ENCODE results near the gene MMP15. TPM values are rescaled to one million over a fixed set of nuclear protein-coding genes. Genes with fewer than 3 reads are reported as not detected.

MMP15 gene
- polyA plus RNA-seq, 1 of the 3 experiments (the other 2 are of a cell fraction), result 3.1 TPM

DNA sequence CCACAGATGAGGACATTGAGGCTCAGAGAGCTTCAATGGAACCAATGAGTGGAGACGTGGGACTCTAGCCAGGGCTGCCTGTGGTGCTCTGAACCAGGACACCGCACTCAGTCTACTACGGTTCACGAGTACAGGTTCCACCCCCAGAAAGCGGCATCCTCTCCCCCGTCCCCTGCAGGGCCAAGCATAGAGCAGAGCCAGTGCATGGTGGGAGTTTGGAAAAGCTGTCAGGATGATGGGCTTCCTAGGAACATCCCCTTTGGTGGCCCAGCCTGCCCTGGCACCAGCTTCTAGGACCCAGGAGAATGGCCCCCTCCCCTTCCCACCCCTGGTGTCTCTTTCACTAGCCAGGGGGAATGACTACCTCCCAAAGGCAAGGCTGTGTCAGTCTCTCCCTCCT, 33.5 kb upstream of the MMP15 start (continued):
- TF ChIP-seq, protein P1, sequence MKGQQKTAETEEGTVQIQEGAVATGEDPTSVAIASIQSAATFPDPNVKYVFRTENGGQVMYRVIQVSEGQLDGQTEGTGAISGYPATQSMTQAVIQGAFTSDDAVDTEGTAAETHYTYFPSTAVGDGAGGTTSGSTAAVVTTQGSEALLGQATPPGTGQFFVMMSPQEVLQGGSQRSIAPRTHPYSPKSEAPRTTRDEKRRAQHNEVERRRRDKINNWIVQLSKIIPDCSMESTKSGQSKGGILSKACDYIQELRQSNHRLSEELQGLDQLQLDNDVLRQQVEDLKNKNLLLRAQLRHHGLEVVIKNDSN (IDR thresholded peaks at IDR 0.05; ENCODE audit: borderline replicate concordance, low read depth), result no peak
- TF ChIP-seq MXI1 (IDR thresholded peaks at IDR 0.05; ENCODE audit: low read depth, low read length) (no peak), JUND (IDR thresholded peaks at IDR 0.05) (no peak)

GRCh38 chr16:57993438-57993837, 32.1 kb upstream of the MMP15 start:
- Histone ChIP-seq H3K4me3 (ENCODE audit: low read depth in 2 of 2, low read length in 1 of 2) (no peak overlapping the region), H3K9me3 (no peaks in the 10 kb centered on the region), H3K4me2 (no peak overlapping the region), H3K9me2 (no peaks in the 10 kb centered on the region), H3K79me2 (ENCODE audit: insufficient read depth) (peaks cover 3% of the 10 kb centered on the region; the same call in 1 of the 2 replicates), H3K27ac (ENCODE audit: low read depth in 2 of 2, low read length in 1 of 2) (no peak overlapping the region), H3F3A (replicated peaks; ENCODE audit: insufficient read depth) (no peaks in the 10 kb centered on the region), H3K9ac (no peak overlapping the region), H4K20me1 (ENCODE audit: insufficient read depth) (no peaks in the 10 kb centered on the region), H3K4me1 (ENCODE audit: control insufficient read depth in 1 of 2, insufficient read depth in 2 of 2, low read depth in 1 of 2, low read length in 1 of 2) (peaks cover 0 to 6% of the 10 kb centered on the region in 2 experiments; a peak in 1 of 4 replicates), H3K36me3 (replicated peaks in 1 of 2; ENCODE audit: control insufficient read depth in 1 of 2, insufficient read depth in 2 of 2, low read length in 1 of 2) (peaks cover 0 to 35% of the 10 kb centered on the region in 2 experiments), H3K27me3 (ENCODE audit: insufficient read depth) (no peaks in the 10 kb centered on the region), H2AFZ (ENCODE audit: low read depth) (no peak overlapping the region)
- POLR2A ChIA-PET, result no interaction called here
- 75% methylated on average over 4 of the region's 8 CpGs for WGBS (ENCODE audit: low lambda C conversion rate)
- CTCF ChIA-PET, result interaction anchor here (1.0 to 1.6 kb wide), 2 partner anchors 93 to 236 kb away, joined by 4 read pairs; no protein-coding TSS in a partner anchor
- DNase-seq, result no peak
- no peak for TF ChIP-seq EZH2phosphoT487 (IDR thresholded peaks at IDR 0.05; ENCODE audit: borderline replicate concordance, low read depth)
- no peak for TF ChIP-seq JUND (IDR thresholded peaks at IDR 0.05)
- TF ChIP-seq EP300 (IDR thresholded peaks at IDR 0.05; ENCODE audit: borderline replicate concordance in 1 of 2, low read depth in 1 of 2, low read length in 1 of 2), result no peak
- no peak for TF ChIP-seq FOSL2 (IDR thresholded peaks at IDR 0.05; ENCODE audit: borderline replicate concordance, low read depth)
- TF ChIP-seq MEF2A (IDR thresholded peaks at IDR 0.05; ENCODE audit: borderline replicate concordance, low read depth), result no peak
- no peak for TF ChIP-seq RAD21 (IDR thresholded peaks at IDR 0.05; ENCODE audit: low read length)
- no peak for TF ChIP-seq FOXJ3 (CRISPR knock-in tag; IDR thresholded peaks at IDR 0.05)
- TF ChIP-seq, protein P2, sequence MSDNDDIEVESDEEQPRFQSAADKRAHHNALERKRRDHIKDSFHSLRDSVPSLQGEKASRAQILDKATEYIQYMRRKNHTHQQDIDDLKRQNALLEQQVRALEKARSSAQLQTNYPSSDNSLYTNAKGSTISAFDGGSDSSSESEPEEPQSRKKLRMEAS (IDR thresholded peaks at IDR 0.05; ENCODE audit: low read depth), result no peak
- no peak for TF ChIP-seq SIN3A (IDR thresholded peaks at IDR 0.05; ENCODE audit: borderline replicate concordance, low read depth, low read length)
- no peak for TF ChIP-seq NRF1 (IDR thresholded peaks at IDR 0.05; ENCODE audit: low read depth, low read length)
- no peak for TF ChIP-seq MXI1 (IDR thresholded peaks at IDR 0.05; ENCODE audit: low read depth, low read length)
- TF ChIP-seq RXRA (IDR thresholded peaks at IDR 0.05; ENCODE audit: borderline replicate concordance, low read depth), result no peak
- TF ChIP-seq, protein P1 (IDR thresholded peaks at IDR 0.05; ENCODE audit: borderline replicate concordance, low read depth), result no peak
- TF ChIP-seq IRF3 (IDR thresholded peaks at IDR 0.05; ENCODE audit: low read depth, low read length), result no peak
- TF ChIP-seq RCOR1 (IDR thresholded peaks at IDR 0.05; ENCODE audit: low read length), result no peak
- no peak for TF ChIP-seq RFX5 (IDR thresholded peaks at IDR 0.05; ENCODE audit: low read length)
- TF ChIP-seq TAF1 (IDR thresholded peaks at IDR 0.05; ENCODE audit: borderline replicate concordance, low read depth, low read length), result no peak
- no peak for TF ChIP-seq GATA2 (CRISPR knock-in tag; IDR thresholded peaks at IDR 0.05)
- no peak for TF ChIP-seq ZBTB33 (IDR thresholded peaks at IDR 0.05; ENCODE audit: borderline replicate concordance, low read depth)
- no peak for TF ChIP-seq ELF1 (IDR thresholded peaks at IDR 0.05)
